ENCODE results near the gene MAPRE2.

The MAPRE2 gene

GRCh38 chr18:35072616-35073015 lies 31.4 kb downstream of the MAPRE2 start:
- no peak overlapping the region for H3K4me2 ChIP-seq (ENCODE audit: low read depth, low read length, poor library complexity, severe bottlenecking)
- H3K79me2 ChIP-seq (ENCODE audit: insufficient read depth, low read length), result no peaks in the 10 kb centered on the region

GRCh38 chr18:35073186-35074105 lies 32.2 kb downstream of the MAPRE2 start:
- TF ChIP-seq CTCF (IDR thresholded peaks at IDR 0.05; ENCODE audit: insufficient read depth, low read length, poor library complexity, severe bottlenecking), result no peak
- TF ChIP-seq EZH2phosphoT487 (conservative IDR thresholded peaks at IDR 0.05; ENCODE audit: low read length), result no peak
- H4K20me1 ChIP-seq (ENCODE audit: low read depth, low read length), result no peaks in the 10 kb centered on the region
- no peak overlapping the region for H3K4me2 ChIP-seq (ENCODE audit: low read depth, low read length, poor library complexity, severe bottlenecking)
- H3K9me3 ChIP-seq (ENCODE audit: insufficient read depth, low read length), result no peaks in the 10 kb centered on the region
- H2AFZ ChIP-seq (ENCODE audit: low read depth, low read length, severe bottlenecking), result no peak overlapping the region
- H3K4me3 ChIP-seq (ENCODE audit: insufficient read depth, low read length, poor library complexity, severe bottlenecking), result no peak overlapping the region
- H3K9ac ChIP-seq (ENCODE audit: low read length), result no peak overlapping the region
- H3K79me2 ChIP-seq (ENCODE audit: insufficient read depth, low read length), result no peaks in the 10 kb centered on the region
- H3K9me2 ChIP-seq (replicated peaks; ENCODE audit: insufficient read depth, low read length), result no peaks in the 10 kb centered on the region
- H3K36me3 ChIP-seq (ENCODE audit: low read length), result no peaks in the 10 kb centered on the region
- no peaks in the 10 kb centered on the region for H3K27me3 ChIP-seq (ENCODE audit: low read length)
- no peak overlapping the region for H3K27ac ChIP-seq (ENCODE audit: low read depth, low read length)
- H3F3A ChIP-seq (ENCODE audit: insufficient read depth), result no peaks in the 10 kb centered on the region

More at GRCh38 chr18:35072616-35073015, 31.4 kb downstream of the MAPRE2 start:
- H3K36me3 ChIP-seq (ENCODE audit: low read length), result no peaks in the 10 kb centered on the region
- H3K9ac ChIP-seq (ENCODE audit: low read length), result no peak overlapping the region
- no peak overlapping the region for H3K27ac ChIP-seq (ENCODE audit: low read depth, low read length)
- H3K9me2 ChIP-seq (replicated peaks; ENCODE audit: insufficient read depth, low read length), result no peaks in the 10 kb centered on the region
- no peak overlapping the region for H3K4me3 ChIP-seq (ENCODE audit: insufficient read depth, low read length, poor library complexity, severe bottlenecking)
- H3K9me3 ChIP-seq (ENCODE audit: insufficient read depth, low read length), result no peaks in the 10 kb centered on the region
- H3K27me3 ChIP-seq (ENCODE audit: low read length), result no peaks in the 10 kb centered on the region
- no peak overlapping the region for H2AFZ ChIP-seq (ENCODE audit: low read depth, low read length, severe bottlenecking)
- no peak for TF ChIP-seq CTCF (IDR thresholded peaks at IDR 0.05; ENCODE audit: insufficient read depth, low read length, poor library complexity, severe bottlenecking)
- TF ChIP-seq EZH2phosphoT487 (conservative IDR thresholded peaks at IDR 0.05; ENCODE audit: low read length), result no peak
- 0 out of 2 replicates have a peak, but pooled peaks cover 4% of the 10 kb centered on the region for H4K20me1 ChIP-seq (ENCODE audit: low read depth, low read length)
- no peaks in the 10 kb centered on the region for H3F3A ChIP-seq (ENCODE audit: insufficient read depth)

GRCh38 chr18:35074581-35074980 lies 33.4 kb downstream of the MAPRE2 start:
- Histone ChIP-seq H3K4me2 (ENCODE audit: low read depth, low read length, poor library complexity, severe bottlenecking) (no peak overlapping the region), H4K20me1 (ENCODE audit: low read depth, low read length) (no peaks in the 10 kb centered on the region), H3K9ac (ENCODE audit: low read length) (no peak overlapping the region), H2AFZ (ENCODE audit: low read depth, low read length, severe bottlenecking) (no peak overlapping the region), H3K9me2 (replicated peaks; ENCODE audit: insufficient read depth, low read length) (no peaks in the 10 kb centered on the region), H3F3A (ENCODE audit: insufficient read depth) (no peaks in the 10 kb centered on the region), H3K27ac (ENCODE audit: low read depth, low read length) (no peak overlapping the region), H3K4me3 (ENCODE audit: insufficient read depth, low read length, poor library complexity, severe bottlenecking) (no peak overlapping the region), H3K27me3 (ENCODE audit: low read length) (no peaks in the 10 kb centered on the region), H3K9me3 (ENCODE audit: insufficient read depth, low read length) (no peaks in the 10 kb centered on the region), H3K79me2 (ENCODE audit: insufficient read depth, low read length) (no peaks in the 10 kb centered on the region), H3K36me3 (ENCODE audit: low read length) (no peaks in the 10 kb centered on the region)
- TF ChIP-seq EZH2phosphoT487 (conservative IDR thresholded peaks at IDR 0.05; ENCODE audit: low read length) (no peak), CTCF (IDR thresholded peaks at IDR 0.05; ENCODE audit: insufficient read depth, low read length, poor library complexity, severe bottlenecking) (no peak)

All from SU-DHL-6 (cell line).